H1 (cell line): ENCODE data around the gene CORO2B. TPM values are rescaled to one million over a fixed set of nuclear protein-coding genes. Genes with fewer than 3 reads are reported as not detected.
A peak's percentile ranks its signal among the peaks of the same experiment; 100 is the strongest.

Experiments used
- CTCF ChIA-PET: fragments of 300-600 bp; sonication (Branson Sonifier 250); formaldehyde crosslinking; loops from one replicate; lab custom pipeline; 2021; ENCODE audit not compliant: partially characterized antibody; lab: Charles Lee
- POLR2A ChIA-PET: fragments of 300-600 bp; sonication (Branson Sonifier 250); formaldehyde crosslinking; loops from one replicate; lab custom pipeline; 2021; ENCODE audit warnings: inconsistent platforms; ENCODE audit not compliant: partially characterized antibody; lab: Charles Lee
- DNase-seq, 2 experiments: peaks; one replicate each; pipeline versions ENCODE4 v3.0.0 to v3.0.0-alpha.2; 2010 to 2022; ENCODE audit warnings: low spot score in 2 of 2, low read depth in 1 of 2, mixed read lengths in 1 of 2
- FAIRE-seq: peaks from 2 replicates; lab custom pipeline; 2011; peaks lifted over from hg19 to GRCh38; lab: Jason Lieb, UNC
- H2AFZ ChIP-seq: 2 replicates; pipeline ENCODE4 v1.8.1; 2012; ENCODE audit warnings: low read length, inconsistent platforms
- H2AK5ac ChIP-seq: 2 replicates; pipeline ENCODE4 v1.6.1; 2013; ENCODE audit warnings: low read depth, low read length
- H2BK120ac ChIP-seq: replicated peaks from 2 replicates; pipeline ENCODE3; 2013; ENCODE audit warnings: low read depth, low read length, inconsistent platforms
- H2BK12ac ChIP-seq: 2 replicates; pipeline ENCODE4 v1.6.1; 2013; ENCODE audit warnings: low read depth, low read length
- H2BK15ac ChIP-seq: 2 replicates; pipeline ENCODE4 v1.6.1; 2013; ENCODE audit warnings: low read length
- H2BK20ac ChIP-seq: 2 replicates; pipeline ENCODE4 v1.6.1; 2013; ENCODE audit warnings: low read length
- H2BK5ac ChIP-seq: 2 replicates; pipeline ENCODE4 v1.6.1; 2013; ENCODE audit warnings: low read depth, low read length
- H3K14ac ChIP-seq: 2 replicates; pipeline ENCODE4 v1.6.1; 2013; ENCODE audit warnings: inconsistent platforms; ENCODE audit not compliant: insufficient read length
- H3K18ac ChIP-seq: 2 replicates; pipeline ENCODE4 v1.6.1; 2013; ENCODE audit warnings: low read length; ENCODE audit errors: extremely low read depth
- H3K23ac ChIP-seq: 2 replicates; pipeline ENCODE4 v1.6.1; 2013; ENCODE audit warnings: inconsistent platforms; ENCODE audit not compliant: insufficient read length
- H3K23me2 ChIP-seq: 2 replicates; pipeline ENCODE4 v1.6.1; 2013; ENCODE audit warnings: low read depth, low read length
- H3K27ac ChIP-seq: 2 replicates; pipeline ENCODE4 v1.6.1; 2011; ENCODE audit warnings: low read depth, low read length, inconsistent platforms
- H3K27me3 ChIP-seq, 4 experiments: replicated peaks in 1 of 4; 1 replicate in 1 of 4; 2 replicates in 3 of 4; pipeline versions ENCODE4 v1.6.1 to v1.8.1; 2011 to 2013; ENCODE audit warnings: low read length in 3 of 4, mild to moderate bottlenecking in 3 of 4, inconsistent platforms in 2 of 4, mixed read lengths in 2 of 4, moderate library complexity in 1 of 4; ENCODE audit not compliant: control insufficient read depth in 3 of 4, insufficient read depth in 3 of 4; ENCODE audit errors: extremely low read depth in 1 of 4
- H3K36me3 ChIP-seq, 4 experiments: 2 replicates each; pipeline versions ENCODE4 v1.6.1 to v1.8.1; 2011 to 2013; ENCODE audit warnings: mild to moderate bottlenecking in 4 of 4, low read length in 3 of 4, moderate library complexity in 2 of 4, control low read depth in 1 of 4, inconsistent platforms in 1 of 4; ENCODE audit not compliant: insufficient read depth in 4 of 4, control insufficient read depth in 2 of 4
- H3K4ac ChIP-seq: replicated peaks from 2 replicates; pipeline ENCODE3; 2013; ENCODE audit warnings: low read length, low read depth, mixed read lengths, inconsistent platforms; ENCODE audit not compliant: insufficient read length
- H3K4me1 ChIP-seq, 4 experiments: replicated peaks in 1 of 4; 1 replicate in 1 of 4; 2 replicates in 3 of 4; pipeline versions ENCODE4 v1.6.1 to v1.8.1; 2011 to 2013; ENCODE audit warnings: low read length in 3 of 4, inconsistent platforms in 2 of 4, mixed read lengths in 1 of 4; ENCODE audit not compliant: insufficient read depth in 4 of 4, control insufficient read depth in 3 of 4
- H3K4me2 ChIP-seq, 2 experiments: 2 replicates each; pipeline versions ENCODE4 v1.6.1 to v1.8.1; 2011 to 2013; ENCODE audit warnings: low read depth in 2 of 2, low read length in 2 of 2, control low read depth in 1 of 2, inconsistent platforms in 1 of 2, mild to moderate bottlenecking in 1 of 2; ENCODE audit not compliant: insufficient read depth in 1 of 2
- H3K4me3 ChIP-seq, 4 experiments: fragments of 200-600, 300-600 bp in 1 of 4; sonication (generic), shearing (Covaris generic), sonication (Bioruptor Twin) in 1 of 4; 2 replicates each; pipeline versions ENCODE4 v1.5.1 to v1.8.1; 2011 to 2016; ENCODE audit warnings: low read length in 4 of 4, low read depth in 3 of 4, control low read depth in 2 of 4, inconsistent platforms in 2 of 4, mild to moderate bottlenecking in 2 of 4, mixed read lengths in 1 of 4, moderate library complexity in 1 of 4; ENCODE audit not compliant: insufficient read depth in 2 of 4; ENCODE audit errors: extremely low read depth in 1 of 4
- H3K56ac ChIP-seq: replicated peaks from 2 replicates; pipeline ENCODE3; 2013; ENCODE audit warnings: low read depth, mild to moderate bottlenecking, mixed read lengths, low read length, inconsistent platforms; ENCODE audit not compliant: insufficient read length
- H3K79me1 ChIP-seq: 2 replicates; pipeline ENCODE4 v1.6.1; 2013; ENCODE audit warnings: low read depth, low read length, control low read depth
- H3K79me2 ChIP-seq, 2 experiments: 2 replicates each; pipeline versions ENCODE4 v1.6.1 to v1.8.1; 2012 to 2013; ENCODE audit warnings: low read length in 2 of 2, mild to moderate bottlenecking in 2 of 2, inconsistent platforms in 1 of 2; ENCODE audit not compliant: insufficient read depth in 2 of 2, control insufficient read depth in 1 of 2
- H3K9ac ChIP-seq, 4 experiments: replicated peaks in 1 of 4; 1 replicate in 1 of 4; 2 replicates in 3 of 4; pipeline versions ENCODE4 v1.6.1 to v1.8.1; 2011 to 2013; ENCODE audit warnings: low read depth in 3 of 4, low read length in 3 of 4, control low read depth in 2 of 4, mild to moderate bottlenecking in 2 of 4, moderate library complexity in 2 of 4, inconsistent platforms in 1 of 4; ENCODE audit errors: extremely low read depth in 1 of 4
- H3K9me3 ChIP-seq, 2 experiments: 2 replicates each; pipeline versions ENCODE4 v1.6.1 to v1.8.1; 2012 to 2013; ENCODE audit warnings: mild to moderate bottlenecking in 2 of 2, moderate library complexity in 2 of 2, control low read depth in 1 of 2, inconsistent platforms in 1 of 2, low read depth in 1 of 2, low read length in 1 of 2, mixed read lengths in 1 of 2; ENCODE audit not compliant: insufficient read depth in 2 of 2
- H4K20me1 ChIP-seq, 2 experiments: replicated peaks in 1 of 2; 2 replicates each; pipeline versions ENCODE3 to v1.8.1; 2011 to 2013; ENCODE audit warnings: inconsistent platforms in 2 of 2, low read length in 2 of 2, mild to moderate bottlenecking in 1 of 2; ENCODE audit not compliant: insufficient read depth in 2 of 2, control insufficient read depth in 1 of 2
- H4K5ac ChIP-seq: 2 replicates; pipeline ENCODE4 v1.6.1; 2013; ENCODE audit warnings: low read length, low read depth, mixed read lengths, inconsistent platforms; ENCODE audit not compliant: insufficient read length
- H4K8ac ChIP-seq: 2 replicates; pipeline ENCODE4 v1.8.0; 2013; ENCODE audit warnings: mild to moderate bottlenecking, moderate library complexity, low read length, inconsistent platforms; ENCODE audit not compliant: insufficient read depth; ENCODE audit errors: extremely low read depth
- H4K91ac ChIP-seq: replicated peaks from 2 replicates; pipeline ENCODE3; 2013; ENCODE audit warnings: low read length, mixed read lengths, inconsistent platforms; ENCODE audit not compliant: insufficient read length
- BCL11A ChIP-seq, 2 experiments: IDR thresholded peaks; one replicate each; pipeline ENCODE4 v1.6.1; 2011; ENCODE audit warnings: low read depth in 2 of 2, low read length in 2 of 2, mild to moderate bottlenecking in 2 of 2
- CBX8 ChIP-seq: fragments of 300-800, 300-1000 bp; sonication (generic); IDR thresholded peaks from 2 replicates; pipeline ENCODE4 v1.7.1; 2016; ENCODE audit warnings: low read depth, low read length, borderline replicate concordance
- CEBPB ChIP-seq: IDR thresholded peaks from 2 replicates; pipeline ENCODE4 v1.6.1; 2012; ENCODE audit warnings: low read depth, low read length
- CTBP2 ChIP-seq: IDR thresholded peaks from 2 replicates; pipeline ENCODE4 v1.7.0; 2011; ENCODE audit warnings: borderline replicate concordance, mild to moderate bottlenecking, moderate library complexity, mixed read lengths, low read length; ENCODE audit not compliant: insufficient read depth, insufficient read length
- GABPA ChIP-seq: IDR thresholded peaks from 2 replicates; pipeline ENCODE4 v1.6.1; 2011; ENCODE audit warnings: mild to moderate bottlenecking, low read length, moderate library complexity, borderline replicate concordance; ENCODE audit not compliant: insufficient read depth
- GTF2F1 ChIP-seq: IDR thresholded peaks from 2 replicates; pipeline ENCODE4 v1.6.1; 2012; ENCODE audit warnings: low read depth, low read length, improper control_type of control experiment, borderline replicate concordance
- RBBP5 ChIP-seq: IDR thresholded peaks from 2 replicates; pipeline ENCODE4 v1.7.1; 2012; ENCODE audit warnings: low read depth, mild to moderate bottlenecking, inconsistent platforms, low read length, moderate library complexity, borderline replicate concordance
- SRF ChIP-seq: IDR thresholded peaks from 2 replicates; pipeline ENCODE4 v1.6.1; 2011; ENCODE audit warnings: mild to moderate bottlenecking, low read depth, low read length, moderate library complexity
- TAF7 ChIP-seq: optimal IDR thresholded peaks from 2 replicates; pipeline ENCODE3; 2011; ENCODE audit warnings: low read depth, mild to moderate bottlenecking, inconsistent platforms, low read length, moderate library complexity, borderline replicate concordance
- WGBS, 2 experiments: shearing (Covaris generic) in 1 of 2; methylation state at CpG; one replicate each; pipeline versions ENCODE4 v1.1.6 to v1.1.7; 2013 to 2015; ENCODE audit warnings: low lambda C conversion rate in 2 of 2, mixed read lengths in 2 of 2, inconsistent platforms in 1 of 2, low coverage in 1 of 2, missing lambda C conversion rate in 1 of 2; ENCODE audit not compliant: insufficient replicate concordance in 2 of 2, insufficient coverage in 1 of 2, insufficient read length in 1 of 2; ENCODE audit errors: extremely low coverage in 1 of 2, missing lambda C conversion rate in 1 of 2; 5-methylcytosine and 5-hydroxymethylcytosine counted together
- polyA plus RNA-seq, 7 experiments: library from polyadenylated mRNA; depleted of rRNA in 3 of 7; stranded (reverse) in 5 of 7; unstranded in 2 of 7; fragments of >200 nt in 5 of 7; fragments of 200-250 nt in 2 of 7; gene quantifications; 1 replicate in 5 of 7; 2 replicates in 1 of 7; 4 replicates in 1 of 7; pipeline versions ENCODE4 v1.2.1 to v1.2.3, GENCODE V29; 2011 to 2013; ENCODE audit warnings: missing spikeins in 2 of 7, mixed read lengths in 2 of 7
- total RNA-seq: library from RNA; stranded (reverse); fragmentation: NEBNext Ultra II Directional; extraction: Animal tissue kit (Norgen Biotek cat#: 25700); gene quantifications from 2 replicates; pipeline ENCODE4 v1.2.1, GENCODE V29; 2021

Gene CORO2B
- total and polyA plus RNA-seq, 2 of the 8 experiments (the other 6 are each of a cell fraction or from before 2014, with no cell fraction given): 3.4 to 6.7 TPM

DNA sequence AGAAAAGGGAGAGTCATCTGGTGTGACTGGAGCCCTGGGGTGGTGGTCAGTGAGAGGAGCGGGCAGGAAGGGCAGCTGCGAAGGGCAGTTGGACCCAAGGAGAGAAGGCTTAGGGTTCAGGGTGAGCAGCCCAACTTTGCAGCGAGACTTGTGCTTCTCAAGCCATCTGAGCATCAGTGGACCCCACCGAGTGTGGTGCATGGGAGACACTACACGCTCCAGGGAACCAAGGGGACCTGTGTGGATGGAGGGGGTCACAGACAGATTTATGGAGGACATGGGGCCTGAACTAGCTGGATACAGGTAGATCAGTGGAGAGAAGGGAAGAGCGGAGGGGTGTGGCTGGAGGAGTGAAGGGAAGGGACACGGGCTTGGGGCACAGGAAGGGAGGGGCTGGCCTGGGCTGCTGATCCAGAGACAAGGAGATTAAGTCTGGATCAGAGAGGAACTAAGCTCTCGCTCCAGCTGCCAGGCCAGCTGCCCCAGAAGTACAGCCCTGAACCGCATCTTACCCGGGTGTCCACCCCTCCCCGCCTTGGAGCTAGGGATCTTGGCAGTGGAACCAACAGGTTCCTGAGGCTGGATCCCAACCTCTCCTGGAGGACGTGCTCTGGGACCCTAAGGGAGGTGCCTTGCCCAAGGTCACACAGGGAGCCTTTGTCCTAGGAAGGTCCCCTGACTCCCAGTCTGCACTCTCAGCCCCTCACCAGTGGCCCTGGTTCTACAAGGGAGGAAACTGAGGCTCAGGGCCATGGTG is 120.5 kb downstream of the CORO2B start:
- Histone ChIP-seq H4K20me1 (no peaks in the 10 kb centered on the region), H3K79me2 (no peaks in the 10 kb centered on the region), H2BK15ac (peak overlapping the region; percentile 81; the same call in 1 of the 2 replicates), H2BK120ac (no peak overlapping the region), H2AFZ (no peak overlapping the region), H3K4ac (no peak overlapping the region), H4K5ac (no peak overlapping the region), H4K91ac (no peak overlapping the region), H3K36me3 (no peaks in the 10 kb centered on the region), H2BK20ac (0 out of 2 replicates have a peak overlapping the region, but pooled peaks have one; percentile 72), H3K4me3 (no peak overlapping the region), H3K4me2 (no peak overlapping the region), H2AK5ac (0 out of 2 replicates have a peak overlapping the region, but pooled peaks have one; percentile 93), H2BK12ac (peak overlapping the region; percentile 96), H3K9me3 (no peaks in the 10 kb centered on the region), H3K23ac (no peak overlapping the region), H3K18ac (peak overlapping the region; percentile 19; the same call in 1 of the 2 replicates), H3K4me1 (peaks cover 2 to 24% (median 15%) of the 10 kb centered on the region in 4 experiments), H3K56ac (no peak overlapping the region), H3K27me3 (0 out of 7 replicates have a peak, but pooled peaks cover 0 to 3% (median 0%) of the 10 kb centered on the region in 4 experiments), H3K27ac (no peak overlapping the region), H2BK5ac (peak overlapping the region; percentile 39; the same call in 1 of the 2 replicates), H4K8ac (no peak overlapping the region; the same call in 1 of the 2 replicates), H3K23me2 (peaks cover 3% of the 10 kb centered on the region; the same call in 1 of the 2 replicates), H3K79me1 (no peaks in the 10 kb centered on the region), H3K9ac (no peak overlapping the region; a peak in 1 of 7 replicates), H3K14ac (no peak overlapping the region)
- FAIRE-seq: no peak
- no peak for TF ChIP-seq CTBP2
- TF ChIP-seq BCL11A (IDR thresholded peaks at IDR 0.05; ENCODE audit: low read depth in 2 of 2, low read length in 2 of 2): no peak
- TF ChIP-seq GABPA: no peak
- TF ChIP-seq GTF2F1: no peak
- TF ChIP-seq RBBP5: no peak
- TF ChIP-seq SRF: no peak
- no peak for TF ChIP-seq CBX8
- no peak for TF ChIP-seq TAF7
- no peak for TF ChIP-seq CEBPB
- ChIA-PET CTCF (interaction anchor here (1.1 to 4.5 kb wide), 3 partner anchors 24 to 176 kb away, joined by 3 to 35 read pairs (median 4); no protein-coding TSS in a partner anchor), POLR2A (no interaction called here)
- 87% methylated on average over 7 of the region's 12 CpGs; no CpG with 5 or more reads in 1 of the 2 experiments for WGBS, 2 experiments
- no peak for DNase-seq
